ENCODE data around the gene RMDN2.
"Not testable (repeated sequence)": the region's sequence is repeated elsewhere in the genome, so short reads cannot be mapped to it uniquely, and the experiment has no call there.

The RMDN2 gene

GRCh38 chr2:37926635-37927034 lies 1.5 kb downstream of the RMDN2 start:
- TF ChIP-seq CTCF (conservative IDR thresholded peaks at IDR 0.05; ENCODE audit: low read depth, low read length), result no peak
- no peak for DNase-seq (ENCODE audit: low read depth)
- H3K4me3 ChIP-seq (ENCODE audit: low read length), result no peak overlapping the region

- no peak for TF ChIP-seq CTCF (conservative IDR thresholded peaks at IDR 0.05; ENCODE audit: low read depth, low read length)
- DNase-seq (ENCODE audit: low read depth), result no peak
Observed at GRCh38 chr2:37928377-37928776, 3.3 kb downstream of the RMDN2 start.

GRCh38 chr2:37930392-37930791 lies 5.3 kb downstream of the RMDN2 start:
- not testable (repeated sequence) for DNase-seq (ENCODE audit: low read depth); H3K4me3 ChIP-seq (ENCODE audit: low read length)

More at GRCh38 chr2:37928377-37928776, 3.3 kb downstream of the RMDN2 start:
- no peak overlapping the region for H3K4me3 ChIP-seq (ENCODE audit: low read length)

- DNase-seq (ENCODE audit: low read depth), result not testable (repeated sequence)
Observed at GRCh38 chr2:37932873-37933272, 7.8 kb downstream of the RMDN2 start.

GRCh38 chr2:37934591-37935513 lies 9.8 kb downstream of the RMDN2 start:
- TF ChIP-seq CTCF (conservative IDR thresholded peaks at IDR 0.05; ENCODE audit: low read depth, low read length), result no peak
- DNase-seq (ENCODE audit: low read depth), result no peak
- H3K4me3 ChIP-seq (ENCODE audit: low read length), result no peak overlapping the region

More at GRCh38 chr2:37932873-37933272, 7.8 kb downstream of the RMDN2 start:
- H3K4me3 ChIP-seq (ENCODE audit: low read length), result not testable (repeated sequence)

- not testable (repeated sequence) for DNase-seq (ENCODE audit: low read depth); H3K4me3 ChIP-seq (ENCODE audit: low read length)
Observed at GRCh38 chr2:37937568-37937967, 12.5 kb downstream of the RMDN2 start.

- DNase-seq (ENCODE audit: low read depth); H3K4me3 ChIP-seq (ENCODE audit: low read length): not testable (repeated sequence)
Observed at GRCh38 chr2:37941267-37941666, 16.2 kb downstream of the RMDN2 start.

- DNase-seq (ENCODE audit: low read depth), result no peak
- TF ChIP-seq CTCF (conservative IDR thresholded peaks at IDR 0.05; ENCODE audit: low read depth, low read length), result no peak
- H3K4me3 ChIP-seq (ENCODE audit: low read length), result no peak overlapping the region
Observed at GRCh38 chr2:37944268-37944667, 19.2 kb downstream of the RMDN2 start.

GRCh38 chr2:37947306-37947705 lies 22.2 kb downstream of the RMDN2 start:
- DNase-seq (ENCODE audit: low read depth), result no peak
- H3K4me3 ChIP-seq (ENCODE audit: low read length), result no peak overlapping the region
- no peak for TF ChIP-seq CTCF (conservative IDR thresholded peaks at IDR 0.05; ENCODE audit: low read depth, low read length)

GRCh38 chr2:37962018-37962739 lies 37.1 kb downstream of the RMDN2 start:
- H3K4me3 ChIP-seq (ENCODE audit: low read length); DNase-seq (ENCODE audit: low read depth): not testable (repeated sequence)

- not testable (repeated sequence) for DNase-seq (ENCODE audit: low read depth); H3K4me3 ChIP-seq (ENCODE audit: low read length)
Observed at GRCh38 chr2:37962740-37963121, 37.6 kb downstream of the RMDN2 start.

- H3K4me3 ChIP-seq (ENCODE audit: low read length); DNase-seq (ENCODE audit: low read depth): not testable (repeated sequence)
Observed at GRCh38 chr2:37963901-37964300, 38.8 kb downstream of the RMDN2 start.
